WERI-Rb-1 (cell line): Measurements from ENCODE around the gene GLRX5.

Experiments used
- DNase-seq: peaks from one replicate; pipeline ENCODE4 v3.0.0-alpha.2; 2020
- H3K27ac ChIP-seq: fragments of 250-450 bp; sonication (Bioruptor Pico); 2 replicates; pipeline ENCODE4 v1.5.1; 2020; ENCODE audit warnings: mild to moderate bottlenecking, moderate library complexity
- H3K27me3 ChIP-seq: fragments of 250-450 bp; sonication (Bioruptor Pico); 2 replicates; pipeline ENCODE4 v1.5.1; 2021; ENCODE audit warnings: mild to moderate bottlenecking, low read depth, moderate library complexity; ENCODE audit not compliant: insufficient read depth, severe bottlenecking
- H3K36me3 ChIP-seq: fragments of 250-450 bp; sonication (Bioruptor Pico); 2 replicates; pipeline ENCODE4 v1.5.1; 2020; ENCODE audit warnings: mild to moderate bottlenecking, moderate library complexity
- H3K4me3 ChIP-seq: 2 replicates; pipeline ENCODE4 v1.5.1; 2011; ENCODE audit warnings: low read depth, mild to moderate bottlenecking, control low read depth, low read length
- H3K9me3 ChIP-seq: fragments of 250-450 bp; sonication (Bioruptor Pico); 2 replicates; pipeline ENCODE4 v1.5.1; 2021; ENCODE audit warnings: mild to moderate bottlenecking, moderate library complexity; ENCODE audit not compliant: severe bottlenecking
- TF ChIP-seq, protein P1 (sequence below): IDR thresholded peaks from 2 replicates; pipeline ENCODE4 v1.5.1; 2011; ENCODE audit warnings: low read depth, mild to moderate bottlenecking, control low read depth, inconsistent platforms, low read length

GLRX5 gene

DNA sequence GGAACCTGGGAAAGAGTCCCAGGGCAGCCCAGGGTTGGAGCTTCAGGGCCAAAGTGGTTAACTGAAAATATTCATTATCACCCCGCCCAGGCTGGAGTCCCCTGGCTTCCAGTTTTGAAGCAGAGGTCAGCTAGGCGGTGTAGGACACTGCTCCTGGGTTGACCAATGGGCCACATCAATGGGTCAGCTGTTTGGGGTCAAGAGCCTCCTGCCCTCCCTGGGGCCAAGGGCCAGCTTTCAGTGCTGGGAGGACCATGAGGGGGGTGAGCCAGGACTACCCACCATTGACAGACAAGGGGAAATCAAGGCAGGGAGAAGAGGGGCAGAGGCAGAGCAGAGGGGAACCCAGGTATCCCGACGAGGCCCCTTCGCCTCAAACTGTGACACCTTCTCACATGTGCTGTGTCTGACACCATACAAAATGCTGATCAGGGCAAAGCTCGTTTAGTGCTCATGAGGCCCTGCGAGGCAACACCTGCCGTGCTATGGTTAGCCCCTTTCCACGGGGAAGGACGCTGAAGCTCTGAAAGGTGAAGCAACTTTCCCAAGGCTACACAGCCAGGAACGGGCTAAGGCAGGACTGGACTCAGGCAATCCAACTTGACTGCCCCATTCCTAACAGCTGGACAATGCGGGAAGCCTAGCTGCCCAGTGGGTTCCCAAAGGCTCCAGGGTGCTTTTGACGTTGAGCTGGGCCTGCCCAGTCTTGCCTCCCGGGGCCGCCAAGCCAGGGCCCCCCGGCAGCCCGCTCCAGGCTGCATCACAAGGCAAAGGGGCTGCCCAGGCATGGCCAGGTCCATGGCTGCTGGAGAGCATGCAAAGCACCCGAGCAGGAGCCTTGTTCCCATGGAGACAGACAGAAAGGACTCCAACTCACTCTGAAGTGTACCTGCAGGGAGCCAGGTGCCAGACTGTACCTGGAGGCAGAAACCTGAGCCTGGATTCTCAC lies 20.4 kb upstream of the GLRX5 start:
- Histone ChIP-seq H3K4me3 (no peak overlapping the region), H3K9me3 (no peaks in the 10 kb centered on the region), H3K27me3 (no peaks in the 10 kb centered on the region), H3K36me3 (no peaks in the 10 kb centered on the region), H3K27ac (no peak overlapping the region)
- TF ChIP-seq, protein P1, sequence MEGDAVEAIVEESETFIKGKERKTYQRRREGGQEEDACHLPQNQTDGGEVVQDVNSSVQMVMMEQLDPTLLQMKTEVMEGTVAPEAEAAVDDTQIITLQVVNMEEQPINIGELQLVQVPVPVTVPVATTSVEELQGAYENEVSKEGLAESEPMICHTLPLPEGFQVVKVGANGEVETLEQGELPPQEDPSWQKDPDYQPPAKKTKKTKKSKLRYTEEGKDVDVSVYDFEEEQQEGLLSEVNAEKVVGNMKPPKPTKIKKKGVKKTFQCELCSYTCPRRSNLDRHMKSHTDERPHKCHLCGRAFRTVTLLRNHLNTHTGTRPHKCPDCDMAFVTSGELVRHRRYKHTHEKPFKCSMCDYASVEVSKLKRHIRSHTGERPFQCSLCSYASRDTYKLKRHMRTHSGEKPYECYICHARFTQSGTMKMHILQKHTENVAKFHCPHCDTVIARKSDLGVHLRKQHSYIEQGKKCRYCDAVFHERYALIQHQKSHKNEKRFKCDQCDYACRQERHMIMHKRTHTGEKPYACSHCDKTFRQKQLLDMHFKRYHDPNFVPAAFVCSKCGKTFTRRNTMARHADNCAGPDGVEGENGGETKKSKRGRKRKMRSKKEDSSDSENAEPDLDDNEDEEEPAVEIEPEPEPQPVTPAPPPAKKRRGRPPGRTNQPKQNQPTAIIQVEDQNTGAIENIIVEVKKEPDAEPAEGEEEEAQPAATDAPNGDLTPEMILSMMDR, result no peak
- DNase-seq, result no peak

DNA sequence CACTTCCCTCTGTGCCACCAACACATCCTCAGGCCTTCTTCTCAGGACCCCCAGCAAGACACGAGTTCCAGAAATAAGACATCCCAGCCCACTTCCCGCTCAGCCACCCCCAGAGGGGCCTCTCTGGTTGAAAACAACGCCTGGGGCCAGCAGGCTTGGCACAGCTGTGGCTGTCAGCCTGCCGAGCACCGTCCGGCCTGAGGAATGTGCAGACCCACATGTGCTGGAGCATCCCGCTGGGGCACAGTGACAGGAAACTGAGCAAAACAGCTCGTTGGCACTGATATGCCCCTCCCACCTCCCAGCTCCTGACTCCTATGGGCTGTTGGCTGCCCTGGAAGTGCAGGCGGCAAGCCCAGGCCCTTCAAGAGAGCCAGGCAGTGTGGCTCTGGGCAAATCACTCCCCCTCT lies 19.8 kb upstream of the GLRX5 start:
- H3K9me3 ChIP-seq, result no peaks in the 10 kb centered on the region
- H3K4me3 ChIP-seq, result no peak overlapping the region
- no peaks in the 10 kb centered on the region for H3K36me3 ChIP-seq
- TF ChIP-seq, protein P1, result no peak
- DNase-seq, result no peak
- H3K27me3 ChIP-seq, result no peaks in the 10 kb centered on the region
- no peak overlapping the region for H3K27ac ChIP-seq

DNA sequence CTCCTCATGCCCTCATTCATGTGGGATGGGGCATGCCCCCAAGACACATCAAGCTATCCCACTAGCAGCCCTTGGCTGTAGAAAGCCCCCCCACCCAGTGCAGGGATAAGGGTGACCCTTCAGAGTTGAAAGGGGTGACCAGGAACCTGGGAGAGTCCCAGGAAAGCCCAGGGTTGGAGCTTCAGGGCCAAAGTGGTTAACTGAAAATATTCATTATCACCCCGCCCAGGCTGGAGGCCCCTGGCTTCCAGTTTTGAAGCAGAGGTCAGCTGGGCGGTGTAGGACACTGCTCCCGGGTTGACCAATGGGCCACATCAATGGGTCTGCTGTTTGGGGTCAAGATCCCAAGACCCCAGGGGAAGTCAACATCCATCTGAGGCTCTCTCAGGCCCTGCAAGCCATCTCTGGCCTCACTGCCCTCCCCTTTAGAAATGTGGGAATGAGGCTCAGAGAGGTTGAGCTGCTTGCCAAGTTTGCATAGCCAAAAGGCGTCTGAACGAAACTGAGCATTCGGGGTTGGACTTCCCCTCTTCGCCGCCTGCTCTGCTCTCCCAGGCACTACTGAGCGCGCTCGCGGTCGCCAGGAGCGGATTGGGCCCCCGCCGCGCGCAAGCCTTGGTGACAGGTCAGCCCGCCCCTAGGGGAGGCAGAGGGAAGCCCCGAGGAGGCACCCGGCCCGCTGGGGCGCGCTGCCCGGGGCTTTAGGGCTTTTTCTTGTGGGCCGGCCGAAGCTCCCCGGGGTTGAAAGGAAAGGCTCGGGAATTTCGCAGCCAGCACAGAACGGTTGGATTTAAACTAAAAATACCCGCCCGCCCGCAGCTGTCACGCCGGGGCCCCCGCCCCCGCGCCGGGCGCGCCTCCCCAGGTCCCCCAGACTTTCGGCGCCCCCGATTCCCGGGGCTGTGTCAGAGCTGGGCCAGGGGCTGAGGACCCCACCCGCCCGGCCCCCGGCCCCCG lies 19.0 kb upstream of the GLRX5 start:
- H3K27ac ChIP-seq, result no peak overlapping the region
- DNase-seq, result peak; percentile 81
- no peaks in the 10 kb centered on the region for H3K27me3 ChIP-seq
- TF ChIP-seq, protein P1, result peak; percentile 48
- peak overlapping the region; percentile 52 for H3K4me3 ChIP-seq
- H3K9me3 ChIP-seq, result no peaks in the 10 kb centered on the region
- no peaks in the 10 kb centered on the region for H3K36me3 ChIP-seq

DNA sequence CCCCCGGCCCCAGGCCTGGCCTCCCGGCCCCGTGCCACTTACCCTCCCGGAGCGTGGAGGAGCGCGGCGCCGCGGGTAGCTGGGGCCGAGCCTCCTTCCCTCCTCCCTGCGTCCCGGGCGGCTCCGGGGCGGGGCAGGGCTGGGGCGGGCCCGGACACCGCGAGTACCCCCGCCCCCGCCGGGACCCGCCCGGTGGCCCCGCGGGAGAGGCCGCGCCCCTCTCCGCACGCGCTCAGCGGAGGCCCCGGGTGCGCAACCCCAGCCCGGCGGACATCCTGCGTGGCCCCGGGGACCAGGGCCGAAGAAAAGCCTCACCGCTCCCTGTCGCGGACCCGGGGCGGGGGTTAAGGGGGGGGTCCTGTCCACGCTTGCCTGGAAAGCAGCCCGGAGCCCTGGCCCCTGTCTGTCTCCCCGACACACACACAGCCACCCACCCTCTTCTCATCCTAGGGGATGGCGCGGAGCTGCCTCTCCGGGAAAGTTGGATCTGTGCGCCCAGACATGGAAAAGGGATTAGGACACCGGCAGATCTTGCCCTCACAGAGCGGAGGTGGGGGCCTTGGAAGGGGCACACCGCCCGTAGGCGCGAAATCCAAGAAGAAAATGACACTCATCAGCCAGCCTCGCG lies 18.2 kb upstream of the GLRX5 start, which contains the start of gene SYNE3:
SYNE3 (minus strand) TSS at position 97 of the 628 bp plus-strand sequence. CDS start 40,829 bp downstream, outside the sequence.
- no peaks in the 10 kb centered on the region for H3K36me3 ChIP-seq
- H3K27ac ChIP-seq, result no peak within 1 kb of the TSS
- TF ChIP-seq, protein P1, result no peak
- DNase-seq, result no peak
- H3K4me3 ChIP-seq, result peak within 1 kb of the TSS; percentile 52
- no peaks in the 10 kb centered on the region for H3K27me3 ChIP-seq
- H3K9me3 ChIP-seq, result no peaks in the 10 kb centered on the region

DNA sequence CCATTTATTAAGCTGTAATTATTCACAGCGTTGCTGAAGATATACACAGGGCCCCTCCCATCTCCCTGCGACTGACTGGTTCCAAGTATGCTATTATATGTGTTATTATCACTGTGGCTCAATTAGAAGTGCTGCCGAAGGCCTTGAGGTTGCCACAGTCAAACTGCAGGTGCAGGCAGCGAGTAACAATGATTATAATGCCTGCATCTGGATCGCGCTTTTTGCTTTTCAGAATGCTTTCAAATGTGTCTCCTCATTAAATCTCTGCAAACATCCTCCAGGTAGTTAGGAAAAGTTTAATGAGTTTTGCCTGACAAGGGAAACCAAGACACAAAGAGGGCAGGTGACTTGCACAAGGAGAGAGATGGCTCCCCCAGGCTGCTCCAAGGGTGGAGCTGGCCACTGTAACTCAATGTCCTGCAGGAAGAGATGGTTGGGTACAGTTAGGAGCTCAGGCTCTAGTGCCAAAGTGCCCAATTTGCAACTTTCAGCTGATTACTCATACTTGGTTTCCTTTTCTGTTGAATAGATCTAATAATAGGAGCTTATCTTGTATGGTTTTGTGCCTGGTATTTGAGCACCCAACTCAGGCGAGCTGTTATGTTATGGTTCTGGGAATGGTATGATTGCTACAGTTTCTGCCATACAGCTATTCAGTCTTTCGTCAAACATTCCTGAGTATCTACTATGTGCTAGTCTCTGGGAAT lies 16.7 kb upstream of the GLRX5 start:
- TF ChIP-seq, protein P1, result no peak
- Histone ChIP-seq H3K27ac (no peak overlapping the region), H3K27me3 (no peaks in the 10 kb centered on the region), H3K36me3 (no peaks in the 10 kb centered on the region), H3K9me3 (no peaks in the 10 kb centered on the region), H3K4me3 (no peak overlapping the region)
- DNase-seq, result no peak
